ENCODE data around the gene PAQR5.

PAQR5 gene

GRCh38 chr15:69344238-69344637 is 45.5 kb downstream of the PAQR5 start:
- DNase-seq (ENCODE audit: extremely low read depth, low read depth) = no peak
- TF ChIP-seq, protein P1, sequence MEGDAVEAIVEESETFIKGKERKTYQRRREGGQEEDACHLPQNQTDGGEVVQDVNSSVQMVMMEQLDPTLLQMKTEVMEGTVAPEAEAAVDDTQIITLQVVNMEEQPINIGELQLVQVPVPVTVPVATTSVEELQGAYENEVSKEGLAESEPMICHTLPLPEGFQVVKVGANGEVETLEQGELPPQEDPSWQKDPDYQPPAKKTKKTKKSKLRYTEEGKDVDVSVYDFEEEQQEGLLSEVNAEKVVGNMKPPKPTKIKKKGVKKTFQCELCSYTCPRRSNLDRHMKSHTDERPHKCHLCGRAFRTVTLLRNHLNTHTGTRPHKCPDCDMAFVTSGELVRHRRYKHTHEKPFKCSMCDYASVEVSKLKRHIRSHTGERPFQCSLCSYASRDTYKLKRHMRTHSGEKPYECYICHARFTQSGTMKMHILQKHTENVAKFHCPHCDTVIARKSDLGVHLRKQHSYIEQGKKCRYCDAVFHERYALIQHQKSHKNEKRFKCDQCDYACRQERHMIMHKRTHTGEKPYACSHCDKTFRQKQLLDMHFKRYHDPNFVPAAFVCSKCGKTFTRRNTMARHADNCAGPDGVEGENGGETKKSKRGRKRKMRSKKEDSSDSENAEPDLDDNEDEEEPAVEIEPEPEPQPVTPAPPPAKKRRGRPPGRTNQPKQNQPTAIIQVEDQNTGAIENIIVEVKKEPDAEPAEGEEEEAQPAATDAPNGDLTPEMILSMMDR (IDR thresholded peaks at IDR 0.05; ENCODE audit: low read depth, low read length) = no peak

GRCh38 chr15:69346112-69346511 is 47.4 kb downstream of the PAQR5 start:
- DNase-seq (ENCODE audit: extremely low read depth, low read depth) = no peak
- TF ChIP-seq, protein P1 (IDR thresholded peaks at IDR 0.05; ENCODE audit: low read depth, low read length) = no peak

DNA sequence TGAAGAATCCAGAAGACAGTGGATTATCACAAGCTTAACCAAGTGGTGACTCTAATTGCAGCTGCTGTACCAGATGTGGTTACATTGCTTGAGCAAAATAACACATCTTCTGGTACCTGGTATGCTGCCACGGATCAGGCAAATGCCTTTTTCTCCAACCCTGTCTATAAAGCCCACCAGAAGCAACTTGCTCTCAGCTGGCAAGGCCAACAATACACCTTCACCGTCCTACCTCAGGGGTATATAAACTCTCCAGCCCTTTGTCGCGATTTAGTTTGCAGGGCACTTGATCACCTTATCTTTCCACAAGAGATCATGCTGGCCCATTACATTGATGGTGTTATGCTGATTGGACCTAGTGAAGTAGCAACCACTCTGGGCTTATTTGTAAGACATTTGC is 52.6 kb downstream of the PAQR5 start:
- no peak for DNase-seq (ENCODE audit: extremely low read depth, low read depth)
- TF ChIP-seq, protein P1 (IDR thresholded peaks at IDR 0.05; ENCODE audit: low read depth, low read length) = no peak

DNA sequence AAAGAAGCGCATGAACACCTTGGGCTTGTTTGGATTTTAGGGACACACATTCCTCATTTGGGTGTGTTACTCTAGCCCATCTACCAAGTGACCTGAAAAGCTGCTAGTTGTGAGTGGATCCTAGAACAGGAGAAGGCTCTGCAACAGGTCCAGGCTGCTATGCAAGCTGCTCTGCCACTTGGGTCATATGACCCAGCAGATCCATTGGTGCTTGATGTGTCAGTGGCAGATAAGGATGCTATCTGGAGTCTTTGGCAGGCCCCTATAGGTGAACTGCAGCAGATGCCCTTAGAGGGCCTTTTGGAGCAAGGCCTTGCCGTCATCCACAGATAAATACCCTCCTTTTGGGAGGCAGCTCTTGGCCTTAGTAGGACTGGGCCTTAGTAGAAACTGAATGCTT is 53.2 kb downstream of the PAQR5 start:
- no peak for DNase-seq (ENCODE audit: extremely low read depth, low read depth)
- TF ChIP-seq, protein P1 (IDR thresholded peaks at IDR 0.05; ENCODE audit: low read depth, low read length) = no peak

DNA sequence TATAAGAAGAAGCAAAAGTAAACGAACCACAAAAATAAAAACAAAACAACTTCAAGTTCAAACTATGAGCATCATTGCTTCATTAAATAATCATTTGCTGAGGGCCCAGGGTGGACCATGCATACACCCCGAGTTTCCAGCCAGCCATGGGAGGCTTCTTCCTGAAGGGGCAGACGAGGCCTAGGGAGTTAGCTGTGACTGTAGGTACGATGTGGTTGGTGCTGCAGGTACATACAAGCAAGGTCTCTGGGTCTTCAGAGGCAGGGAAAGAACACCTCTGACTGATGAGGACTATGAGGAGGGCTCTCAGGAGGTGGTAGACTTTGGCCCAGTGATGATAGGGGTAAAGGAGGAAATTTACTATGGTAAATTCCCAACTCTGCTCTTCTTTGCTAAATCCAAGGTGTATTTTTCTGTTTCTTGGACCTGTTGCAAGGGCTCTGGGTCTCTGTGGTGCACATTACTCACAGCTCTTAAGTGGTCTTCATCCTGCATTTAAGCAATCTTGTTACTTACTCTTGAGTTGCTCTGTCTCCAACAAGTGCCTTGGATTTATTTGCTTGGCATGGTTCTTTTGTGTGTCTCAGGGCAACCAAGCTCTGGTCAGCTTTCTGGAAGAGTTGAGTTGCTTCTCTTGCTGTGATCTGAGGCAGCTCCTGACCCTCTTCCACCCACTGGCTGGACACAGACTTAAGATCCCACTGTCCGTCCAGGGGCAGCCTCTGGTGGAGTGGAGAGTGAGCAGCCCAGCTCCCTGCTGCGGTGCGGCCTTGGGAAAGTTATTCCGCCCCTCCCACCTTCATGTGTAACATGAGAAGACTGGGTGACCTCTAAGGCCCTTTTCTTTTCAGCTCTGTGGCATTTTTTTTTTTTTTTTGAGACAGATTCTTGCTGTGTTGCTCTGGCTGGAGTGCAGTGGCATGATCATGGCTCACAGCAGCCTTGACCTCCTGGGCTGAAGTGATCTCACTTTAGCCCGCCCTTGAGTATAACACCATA is 59.4 kb downstream of the PAQR5 start:
- no peak for DNase-seq (ENCODE audit: extremely low read depth, low read depth)

GRCh38 chr15:69358850-69359249 is 60.1 kb downstream of the PAQR5 start:
- no peak for DNase-seq (ENCODE audit: extremely low read depth, low read depth)

More for the DNA sequence above, 59.4 kb downstream of the PAQR5 start:
- TF ChIP-seq, protein P1 (IDR thresholded peaks at IDR 0.05; ENCODE audit: low read depth, low read length) = no peak

GRCh38 chr15:69359722-69360121 is 61.0 kb downstream of the PAQR5 start:
- no peak for DNase-seq (ENCODE audit: extremely low read depth, low read depth)
- TF ChIP-seq, protein P1 (IDR thresholded peaks at IDR 0.05; ENCODE audit: low read depth, low read length) = no peak

More at GRCh38 chr15:69358850-69359249, 60.1 kb downstream of the PAQR5 start:
- TF ChIP-seq, protein P1 (IDR thresholded peaks at IDR 0.05; ENCODE audit: low read depth, low read length) = no peak

Measured in AG09319 (cell line).